Activated CD4-positive, alpha-beta T cell treated with anti-CD3 and anti-CD28 coated beads for 36 hours (primary cell): Measurements from ENCODE around the gene PSMB1. TPM values are rescaled to one million over a fixed set of nuclear protein-coding genes. Genes with fewer than 3 reads are reported as not detected.

Experiments used
- total RNA-seq, 2 experiments: library from RNA; stranded (reverse); gene quantifications; one replicate each; pipeline ENCODE4 v1.2.3, GENCODE V29; 2021

PSMB1 gene
- total RNA-seq, 2 experiments from 2014 or later = 129 to 245 TPM

Other genes with a start within 250 kb of the PSMB1 start
- gene FAM120B, start 246.5 kb downstream of the PSMB1 start, total RNA-seq = 10 to 100 TPM; 21.9 to 26.3 TPM
- gene TBP, start 1.1 kb upstream of the PSMB1 start, total RNA-seq = 10 to 100 TPM; 23.9 to 27.4 TPM
- 100 to 1,000 TPM; 133 to 152 TPM for gene PDCD2, start 31.3 kb upstream of the PSMB1 start, total RNA-seq